ENCODE results near the gene KRTAP13-3.

The KRTAP13-3 gene, protein sequence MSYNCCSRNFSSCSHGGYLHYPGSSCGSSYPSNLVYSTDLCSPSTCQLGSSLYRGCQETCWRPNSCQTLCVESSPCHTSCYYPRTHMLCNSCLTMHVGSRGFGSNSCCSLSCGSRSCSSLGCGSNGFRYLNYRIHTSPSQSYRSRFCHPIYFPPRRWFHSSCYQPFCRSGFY

GRCh38 chr21:30425826-30426225 lies at the start of gene KRTAP13-3:
TSS of gene KRTAP13-3 (minus strand) at chr21:30425926. CDS start at chr21:30425912, 14 bp downstream.
- H3K4me3 Mint-ChIP-seq, result no peak within 1 kb of the TSS
- H3K4me1 Mint-ChIP-seq, result no peaks in the 10 kb centered on the region
- no peak for DNase-seq (ENCODE audit: low spot score in 2 of 2)
- H3K36me3 Mint-ChIP-seq, result no peaks in the 10 kb centered on the region
- H3K27me3 Mint-ChIP-seq, result no peaks in the 10 kb centered on the region
- no peak within 1 kb of the TSS for H3K27ac Mint-ChIP-seq
- peaks cover 2% of the 10 kb centered on the region for H3K9me3 Mint-ChIP-seq
- ATAC-seq (ENCODE audit: low read depth), result no peak

DNA sequence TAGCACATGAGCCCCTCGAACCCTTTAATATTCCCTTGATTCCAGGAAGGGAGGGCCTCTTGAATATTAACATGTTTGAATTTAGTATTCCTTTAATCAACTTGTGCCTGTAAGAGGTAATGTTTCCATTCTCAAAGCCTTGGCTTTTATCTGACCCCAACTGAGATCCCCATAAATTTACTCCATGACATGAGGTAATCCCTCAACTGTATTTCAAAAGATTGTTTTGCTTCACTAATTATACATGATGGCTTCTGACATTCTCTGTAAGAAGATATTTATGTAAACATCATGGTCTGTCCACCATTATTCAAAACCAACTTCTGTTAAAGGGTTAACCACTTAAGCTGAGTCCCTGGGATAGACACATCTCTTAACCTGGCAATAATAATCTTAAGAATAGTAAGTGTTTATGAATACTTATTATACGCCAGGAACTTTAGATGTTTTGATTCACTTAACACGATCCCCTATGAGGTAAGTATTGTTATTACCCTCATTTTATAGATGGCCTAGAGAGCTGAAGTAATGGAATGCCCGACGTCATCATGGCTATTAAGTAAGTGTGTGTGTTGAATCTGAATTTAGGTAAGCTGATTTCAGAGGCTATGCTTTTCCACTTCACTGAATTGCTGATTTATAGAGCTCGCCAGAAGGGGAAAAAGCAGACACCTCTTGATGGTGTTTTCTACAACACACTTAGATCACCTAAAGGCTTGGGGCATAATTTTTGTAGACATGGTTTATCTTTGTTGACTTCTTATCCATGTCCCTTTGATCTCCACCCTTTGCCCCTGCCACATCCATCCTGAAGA lies 43.4 kb upstream of the KRTAP13-3 start:
- H3K9me3 Mint-ChIP-seq, result peaks cover 6% of the 10 kb centered on the region
- no peak overlapping the region for H3K27ac Mint-ChIP-seq
- DNase-seq (ENCODE audit: low spot score in 2 of 2) (no peak), ATAC-seq (ENCODE audit: low read depth) (no peak)
- no peaks in the 10 kb centered on the region for H3K36me3 Mint-ChIP-seq
- H3K27me3 Mint-ChIP-seq, result no peaks in the 10 kb centered on the region
- no peak overlapping the region for H3K4me3 Mint-ChIP-seq
- no peaks in the 10 kb centered on the region for H3K4me1 Mint-ChIP-seq

DNA sequence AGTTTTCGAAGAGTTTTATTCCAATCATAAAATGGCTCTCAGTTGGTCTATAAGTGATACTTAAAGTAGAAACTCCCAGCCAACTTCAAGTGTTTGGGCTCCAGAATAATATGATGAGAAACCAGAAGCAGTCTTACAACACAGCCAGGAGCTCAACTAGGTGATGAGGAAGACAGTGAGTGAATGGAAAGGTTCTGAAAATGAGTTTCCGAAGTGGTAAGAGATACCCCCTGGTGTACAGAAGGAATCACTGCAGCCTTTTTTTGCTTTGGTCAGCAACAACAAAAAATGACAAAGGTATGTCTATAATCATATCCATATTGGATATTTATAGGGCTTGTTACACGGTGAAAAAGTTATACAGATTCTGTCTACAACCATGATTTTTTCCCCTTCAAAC lies 38.0 kb upstream of the KRTAP13-3 start:
- Mint-ChIP-seq H3K4me1 (no peaks in the 10 kb centered on the region), H3K27ac (no peak overlapping the region), H3K4me3 (no peak overlapping the region), H3K36me3 (no peaks in the 10 kb centered on the region), H3K9me3 (peaks cover 6% of the 10 kb centered on the region), H3K27me3 (no peaks in the 10 kb centered on the region)
- ATAC-seq (ENCODE audit: low read depth) (no peak), DNase-seq (ENCODE audit: low spot score in 2 of 2) (no peak)

- no peaks in the 10 kb centered on the region for H3K27me3 Mint-ChIP-seq
Observed at GRCh38 chr21:30448514-30448913, 22.8 kb upstream of the KRTAP13-3 start.

DNA sequence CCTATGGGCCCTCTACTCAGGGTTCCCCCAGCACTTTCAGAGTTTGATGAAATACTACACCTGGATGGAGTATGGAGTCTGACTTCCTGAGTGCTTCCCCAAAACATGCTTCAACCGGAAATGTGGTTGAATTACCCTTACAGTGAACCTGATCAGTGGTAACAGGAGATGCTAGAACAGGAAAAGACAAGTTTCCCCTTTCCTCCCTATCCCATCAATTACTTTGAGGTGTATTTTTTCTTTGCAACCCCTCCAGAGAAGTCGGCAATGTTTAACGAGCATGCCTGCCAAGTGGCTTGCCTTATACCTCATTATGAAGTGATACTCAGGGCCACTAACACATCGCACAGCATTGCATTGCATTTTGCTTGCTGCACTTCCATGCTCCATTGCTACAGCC lies 21.3 kb upstream of the KRTAP13-3 start:
- Mint-ChIP-seq H3K4me1 (no peaks in the 10 kb centered on the region), H3K27ac (no peak overlapping the region), H3K36me3 (no peaks in the 10 kb centered on the region), H3K9me3 (no peaks in the 10 kb centered on the region), H3K27me3 (no peaks in the 10 kb centered on the region), H3K4me3 (no peak overlapping the region)
- DNase-seq (ENCODE audit: low spot score in 2 of 2) (no peak), ATAC-seq (ENCODE audit: low read depth) (no peak)

More at GRCh38 chr21:30448514-30448913, 22.8 kb upstream of the KRTAP13-3 start:
- no peaks in the 10 kb centered on the region for H3K9me3 Mint-ChIP-seq
- no peak overlapping the region for H3K4me3 Mint-ChIP-seq
- no peak overlapping the region for H3K27ac Mint-ChIP-seq
- H3K4me1 Mint-ChIP-seq, result no peaks in the 10 kb centered on the region
- DNase-seq (ENCODE audit: low spot score in 2 of 2) (no peak), ATAC-seq (ENCODE audit: low read depth) (no peak)
- no peaks in the 10 kb centered on the region for H3K36me3 Mint-ChIP-seq

GRCh38 chr21:30444204-30444603 lies 18.5 kb upstream of the KRTAP13-3 start:
- Mint-ChIP-seq H3K27me3 (no peaks in the 10 kb centered on the region), H3K9me3 (peaks cover 2% of the 10 kb centered on the region), H3K4me1 (no peaks in the 10 kb centered on the region), H3K36me3 (no peaks in the 10 kb centered on the region), H3K4me3 (no peak overlapping the region), H3K27ac (no peak overlapping the region)
- DNase-seq (ENCODE audit: low spot score in 2 of 2) (no peak), ATAC-seq (ENCODE audit: low read depth) (no peak)

DNA sequence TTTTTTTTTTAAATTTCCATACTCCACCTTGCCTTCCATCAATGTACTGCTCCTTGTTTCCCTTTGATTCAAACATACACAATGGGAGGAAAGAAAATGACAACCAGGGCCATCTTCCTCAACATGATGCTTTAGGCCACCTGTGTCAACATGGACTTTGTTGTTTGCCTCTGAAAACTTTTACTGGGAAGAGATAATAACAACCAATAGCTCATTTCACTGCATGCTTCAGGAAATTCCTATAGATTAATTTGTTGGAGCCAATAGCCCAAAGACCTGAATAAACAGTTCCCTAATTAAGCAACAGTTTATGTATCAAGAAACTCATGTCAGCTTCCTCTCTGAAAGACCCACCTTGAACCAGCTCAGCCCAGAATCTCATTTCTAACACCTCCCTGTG lies 17.5 kb upstream of the KRTAP13-3 start:
- Mint-ChIP-seq H3K4me1 (no peaks in the 10 kb centered on the region), H3K27ac (no peak overlapping the region), H3K27me3 (no peaks in the 10 kb centered on the region), H3K9me3 (peaks cover 2% of the 10 kb centered on the region), H3K4me3 (no peak overlapping the region), H3K36me3 (no peaks in the 10 kb centered on the region)
- DNase-seq (ENCODE audit: low spot score in 2 of 2), result no peak
- no peak for ATAC-seq (ENCODE audit: low read depth)

DNA sequence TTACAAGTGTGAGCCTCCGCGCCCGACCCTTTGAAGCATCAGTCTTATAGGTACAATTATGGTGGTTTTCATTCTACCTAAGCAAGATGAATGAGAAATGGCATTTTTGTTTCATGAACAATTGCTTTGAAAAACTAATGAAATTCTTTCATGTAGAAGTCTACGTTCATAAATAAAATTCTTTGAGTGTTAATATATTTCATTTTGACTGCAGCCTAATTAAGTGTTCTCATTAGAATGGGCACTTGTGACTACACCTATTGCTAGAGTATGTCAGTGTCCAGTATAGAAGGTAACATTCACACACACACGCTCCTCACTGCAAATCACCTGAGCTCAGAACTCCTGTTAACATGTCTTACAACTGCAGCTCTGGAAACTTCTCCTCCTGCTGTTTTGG lies 14.2 kb upstream of the KRTAP13-3 start, which contains the start of gene KRTAP15-1:
Gene KRTAP15-1, plus strand, starts transcription at position 301 of the 400 bp plus-strand sequence. Its CDS starts 53 bp downstream, at position 354.
- H3K27me3 Mint-ChIP-seq, result no peaks in the 10 kb centered on the region
- no peak for DNase-seq (ENCODE audit: low spot score in 2 of 2)
- H3K36me3 Mint-ChIP-seq, result no peaks in the 10 kb centered on the region
- no peak within 1 kb of the TSS for H3K27ac Mint-ChIP-seq
- no peak within 1 kb of the TSS for H3K4me3 Mint-ChIP-seq
- H3K9me3 Mint-ChIP-seq, result peaks cover 3% of the 10 kb centered on the region
- H3K4me1 Mint-ChIP-seq, result no peaks in the 10 kb centered on the region
- no peak for ATAC-seq (ENCODE audit: low read depth)

GRCh38 chr21:30437010-30437565 lies 11.4 kb upstream of the KRTAP13-3 start:
- no peak for ATAC-seq (ENCODE audit: low read depth)
- Mint-ChIP-seq H3K36me3 (no peaks in the 10 kb centered on the region), H3K9me3 (peaks cover 3% of the 10 kb centered on the region), H3K4me1 (no peaks in the 10 kb centered on the region), H3K4me3 (no peak overlapping the region), H3K27me3 (no peaks in the 10 kb centered on the region), H3K27ac (no peak overlapping the region)
- no peak for DNase-seq (ENCODE audit: low spot score in 2 of 2)

- no peak overlapping the region for H3K4me3 Mint-ChIP-seq
- no peak for ATAC-seq (ENCODE audit: low read depth)
Observed at GRCh38 chr21:30434033-30434631, 8.4 kb upstream of the KRTAP13-3 start.

DNA sequence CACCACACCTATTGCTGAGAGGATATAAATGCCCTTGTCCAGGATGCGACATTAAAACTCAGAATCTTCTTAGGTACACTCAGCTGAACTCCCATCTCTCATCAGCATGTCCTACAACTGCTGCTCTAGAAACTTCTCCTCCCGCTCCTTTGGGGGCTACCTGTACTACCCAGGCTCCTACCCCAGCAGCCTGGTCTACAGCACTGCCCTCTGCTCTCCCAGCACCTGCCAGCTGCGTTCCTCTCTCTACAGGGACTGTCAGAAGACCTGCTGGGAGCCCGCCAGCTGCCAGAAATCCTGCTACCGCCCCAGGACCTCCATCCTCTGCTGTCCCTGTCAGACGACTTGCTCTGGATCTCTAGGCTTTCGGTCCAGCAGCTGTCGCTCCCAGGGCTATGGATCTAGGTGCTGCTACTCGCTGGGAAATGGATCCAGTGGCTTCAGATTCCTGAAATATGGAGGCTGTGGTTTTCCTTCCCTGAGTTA lies 4.5 kb upstream of the KRTAP13-3 start, which contains the start of gene KRTAP13-4:
Gene KRTAP13-4, plus strand, starts transcription at position 51 of the 486 bp plus-strand sequence. Its CDS starts 56 bp downstream, at position 107.
- Mint-ChIP-seq H3K27ac (no peak within 1 kb of the TSS), H3K27me3 (no peaks in the 10 kb centered on the region), H3K36me3 (no peaks in the 10 kb centered on the region)

More at GRCh38 chr21:30434033-30434631, 8.4 kb upstream of the KRTAP13-3 start:
- Mint-ChIP-seq H3K9me3 (peaks cover 1% of the 10 kb centered on the region), H3K27me3 (no peaks in the 10 kb centered on the region), H3K36me3 (no peaks in the 10 kb centered on the region), H3K4me1 (no peaks in the 10 kb centered on the region), H3K27ac (no peak overlapping the region)
- no peak for DNase-seq (ENCODE audit: low spot score in 2 of 2)

DNA sequence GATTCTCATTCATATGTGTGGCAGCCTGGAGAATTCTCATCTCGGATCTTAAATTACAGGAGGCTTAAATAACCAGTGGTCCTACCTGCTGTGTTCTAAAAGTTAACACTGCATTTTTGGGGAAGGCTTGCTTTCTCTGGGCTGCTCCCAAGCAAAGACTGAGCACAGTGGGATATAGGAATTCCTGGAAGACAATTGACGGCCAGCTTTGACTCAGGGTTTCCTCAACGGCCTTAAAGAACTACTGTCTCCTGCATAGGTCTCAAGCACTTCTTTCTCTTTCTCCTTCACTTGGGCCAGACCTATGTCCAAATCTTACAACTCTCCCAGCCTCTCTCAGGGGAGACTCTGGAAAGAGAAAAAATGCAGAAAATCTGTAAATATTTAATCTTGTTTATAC lies 1.0 kb upstream of the KRTAP13-3 start:
- DNase-seq (ENCODE audit: low spot score in 2 of 2) (no peak), ATAC-seq (ENCODE audit: low read depth) (no peak)
- Mint-ChIP-seq H3K27me3 (no peaks in the 10 kb centered on the region), H3K36me3 (no peaks in the 10 kb centered on the region), H3K27ac (no peak overlapping the region), H3K4me1 (no peaks in the 10 kb centered on the region), H3K4me3 (no peak overlapping the region), H3K9me3 (peaks cover 2% of the 10 kb centered on the region)

More for the DNA sequence above, 4.5 kb upstream of the KRTAP13-3 start, which contains the start of gene KRTAP13-4:
- ATAC-seq (ENCODE audit: low read depth), result no peak
- H3K9me3 Mint-ChIP-seq, result peaks cover 2% of the 10 kb centered on the region
- DNase-seq (ENCODE audit: low spot score in 2 of 2), result no peak
- no peaks in the 10 kb centered on the region for H3K4me1 Mint-ChIP-seq
- H3K4me3 Mint-ChIP-seq, result no peak within 1 kb of the TSS

DNA sequence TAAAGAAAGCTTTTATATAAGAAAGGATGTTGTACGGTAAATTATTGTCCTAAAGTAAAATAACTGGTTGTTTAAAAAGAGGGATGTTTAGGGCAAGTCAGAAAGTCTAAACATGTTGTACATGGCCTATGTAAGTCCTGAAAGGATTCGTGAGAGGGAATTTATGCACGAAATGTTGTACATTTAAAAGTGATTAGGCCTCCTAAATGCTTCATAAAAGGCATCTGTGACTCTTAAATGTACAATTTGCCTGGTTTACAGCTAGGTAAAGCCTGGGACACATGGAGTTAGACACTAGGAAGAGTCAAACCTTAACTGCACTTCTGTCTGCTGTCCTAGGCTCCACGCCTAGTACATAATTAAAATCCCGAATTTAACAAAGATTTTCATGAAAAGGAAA lies 9.7 kb downstream of the KRTAP13-3 start:
- H3K27me3 Mint-ChIP-seq, result no peaks in the 10 kb centered on the region
- H3K36me3 Mint-ChIP-seq, result no peaks in the 10 kb centered on the region
- no peak overlapping the region for H3K4me3 Mint-ChIP-seq
- DNase-seq (ENCODE audit: low spot score in 2 of 2) (no peak), ATAC-seq (ENCODE audit: low read depth) (no peak)
- H3K27ac Mint-ChIP-seq, result no peak overlapping the region
- no peaks in the 10 kb centered on the region for H3K4me1 Mint-ChIP-seq
- no peaks in the 10 kb centered on the region for H3K9me3 Mint-ChIP-seq

All from memory B cell (primary cell).